Esophagus squamous epithelium (tissue), 4 donors: Measurements from ENCODE around the gene LRRC17.

Experiments
- POLR2A ChIP-seq, 4 donors: fragments of 450-650 bp; IDR thresholded peaks; one replicate each; pipeline ENCODE4 v1.6.1; 2017; ENCODE audit warnings: antibody characterized with exemption in 4 of 4, mild to moderate bottlenecking in 4 of 4, moderate library complexity in 3 of 4
- TF ChIP-seq, protein P1 (sequence below), 6 experiments: fragments of 450-650 bp in 4 of 6; fragments of 200-600 bp in 2 of 6; sonication (generic) in 2 of 6; IDR thresholded peaks; one replicate each; pipeline ENCODE4 v1.5.1; 2016 to 2019; ENCODE audit warnings: antibody characterized with exemption in 6 of 6, mild to moderate bottlenecking in 4 of 6, moderate library complexity in 4 of 6

DNA sequence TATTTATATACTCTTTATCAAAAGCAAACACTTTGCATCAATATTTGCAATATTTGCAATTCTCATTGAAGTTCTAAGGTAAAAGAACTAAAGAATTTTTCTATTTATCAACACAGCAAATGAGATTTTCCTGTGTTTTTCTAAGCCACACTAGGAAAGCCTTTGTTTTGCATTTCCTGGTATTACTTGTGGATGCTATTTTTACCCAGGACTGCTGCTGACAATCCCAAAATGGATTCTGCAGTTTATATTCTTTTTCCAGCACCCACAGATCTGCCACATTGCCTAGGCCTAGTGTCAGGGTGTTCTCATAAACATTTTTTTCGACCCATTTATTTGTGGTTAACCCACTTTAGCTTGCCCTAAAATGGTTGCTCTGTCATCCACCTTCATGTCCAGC is 25.9 kb downstream of the LRRC17 start:
- TF ChIP-seq, protein P1, sequence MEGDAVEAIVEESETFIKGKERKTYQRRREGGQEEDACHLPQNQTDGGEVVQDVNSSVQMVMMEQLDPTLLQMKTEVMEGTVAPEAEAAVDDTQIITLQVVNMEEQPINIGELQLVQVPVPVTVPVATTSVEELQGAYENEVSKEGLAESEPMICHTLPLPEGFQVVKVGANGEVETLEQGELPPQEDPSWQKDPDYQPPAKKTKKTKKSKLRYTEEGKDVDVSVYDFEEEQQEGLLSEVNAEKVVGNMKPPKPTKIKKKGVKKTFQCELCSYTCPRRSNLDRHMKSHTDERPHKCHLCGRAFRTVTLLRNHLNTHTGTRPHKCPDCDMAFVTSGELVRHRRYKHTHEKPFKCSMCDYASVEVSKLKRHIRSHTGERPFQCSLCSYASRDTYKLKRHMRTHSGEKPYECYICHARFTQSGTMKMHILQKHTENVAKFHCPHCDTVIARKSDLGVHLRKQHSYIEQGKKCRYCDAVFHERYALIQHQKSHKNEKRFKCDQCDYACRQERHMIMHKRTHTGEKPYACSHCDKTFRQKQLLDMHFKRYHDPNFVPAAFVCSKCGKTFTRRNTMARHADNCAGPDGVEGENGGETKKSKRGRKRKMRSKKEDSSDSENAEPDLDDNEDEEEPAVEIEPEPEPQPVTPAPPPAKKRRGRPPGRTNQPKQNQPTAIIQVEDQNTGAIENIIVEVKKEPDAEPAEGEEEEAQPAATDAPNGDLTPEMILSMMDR (IDR thresholded peaks at IDR 0.05) = no peak
- TF ChIP-seq POLR2A (IDR thresholded peaks at IDR 0.05) = no peak
